ENCODE measurements around the gene ATF7.
A peak's percentile ranks its signal among the peaks of the same experiment; 100 is the strongest.

Gene ATF7

GRCh38 chr12:53506881-53507602, 119.1 kb downstream of the ATF7 start, which contains the start of gene NPFF:
TSS of gene NPFF (minus strand) at chr12:53507484. CDS start at chr12:53507474, 10 bp downstream.
- no peaks in the 10 kb centered on the region for H3K9me3 ChIP-seq (ENCODE audit: control insufficient read depth in 5 of 5, low read length in 5 of 5)
- H3K4me3 ChIP-seq (ENCODE audit: low read depth in 1 of 5, low read length in 5 of 5): no peak within 1 kb of the TSS
- peaks cover 4 to 35% (median 31%) of the 10 kb centered on the region in 5 donors for H3K4me1 ChIP-seq (ENCODE audit: control insufficient read depth in 5 of 5, insufficient read depth in 5 of 5, low read length in 5 of 5)
- H3K27me3 ChIP-seq (ENCODE audit: control insufficient read depth in 5 of 5, insufficient read depth in 4 of 5, low read length in 5 of 5): no peaks in the 10 kb centered on the region
- H3K9ac ChIP-seq (ENCODE audit: low read length in 5 of 5): no peak within 1 kb of the TSS
- H3K27ac ChIP-seq (ENCODE audit: low read depth, low read length): peak within 1 kb of the TSS; percentile 29
- H3K36me3 ChIP-seq (ENCODE audit: control insufficient read depth in 5 of 5, insufficient read depth in 5 of 5, low read length in 5 of 5): peaks cover 2 to 65% (median 55%) of the 10 kb centered on the region in 5 donors

GRCh38 chr12:53506450-53506785, 119.8 kb downstream of the ATF7 start:
- H3K9me3 ChIP-seq (ENCODE audit: control insufficient read depth in 5 of 5, low read length in 5 of 5): no peaks in the 10 kb centered on the region
- no peaks in the 10 kb centered on the region for H3K27me3 ChIP-seq (ENCODE audit: control insufficient read depth in 5 of 5, insufficient read depth in 4 of 5, low read length in 5 of 5)
- H3K4me3 ChIP-seq (ENCODE audit: low read depth in 1 of 5, low read length in 5 of 5): no peak overlapping the region
- H3K36me3 ChIP-seq (ENCODE audit: control insufficient read depth in 5 of 5, insufficient read depth in 5 of 5, low read length in 5 of 5): peaks cover 0 to 58% (median 49%) of the 10 kb centered on the region in 5 donors
- peaks cover 8 to 41% (median 38%) of the 10 kb centered on the region in 5 donors for H3K4me1 ChIP-seq (ENCODE audit: control insufficient read depth in 5 of 5, insufficient read depth in 5 of 5, low read length in 5 of 5)
- no peak overlapping the region for H3K9ac ChIP-seq (ENCODE audit: low read length in 5 of 5)
- H3K27ac ChIP-seq (ENCODE audit: low read depth, low read length): peak overlapping the region; percentile 29

- Histone ChIP-seq H3K9me3 (ENCODE audit: control insufficient read depth in 5 of 5, low read length in 5 of 5) (no peaks in the 10 kb centered on the region), H3K27me3 (ENCODE audit: control insufficient read depth in 5 of 5, insufficient read depth in 4 of 5, low read length in 5 of 5) (no peaks in the 10 kb centered on the region), H3K4me1 (ENCODE audit: control insufficient read depth in 5 of 5, insufficient read depth in 5 of 5, low read length in 5 of 5) (peaks cover 8 to 44% (median 39%) of the 10 kb centered on the region in 5 donors), H3K9ac (ENCODE audit: low read length in 5 of 5) (peak overlapping the region in 2 of 5 donors; percentile 56 to 71), H3K4me3 (ENCODE audit: low read depth in 1 of 5, low read length in 5 of 5) (no peak overlapping the region), H3K27ac (ENCODE audit: low read depth, low read length) (peak overlapping the region; percentile 29), H3K36me3 (ENCODE audit: control insufficient read depth in 5 of 5, insufficient read depth in 5 of 5, low read length in 5 of 5) (peaks cover 0 to 53% (median 44%) of the 10 kb centered on the region in 5 donors)
These were observed 120.4 kb downstream of the ATF7 start for GRCh38 chr12:53505555-53506449.

- Histone ChIP-seq H3K36me3 (ENCODE audit: control insufficient read depth in 5 of 5, insufficient read depth in 5 of 5, low read length in 5 of 5) (peaks cover 0 to 46% (median 38%) of the 10 kb centered on the region in 5 donors), H3K4me1 (ENCODE audit: control insufficient read depth in 5 of 5, insufficient read depth in 5 of 5, low read length in 5 of 5) (peaks cover 9 to 47% (median 44%) of the 10 kb centered on the region in 5 donors), H3K27ac (ENCODE audit: low read depth, low read length) (peak overlapping the region; percentile 29), H3K4me3 (ENCODE audit: low read depth in 1 of 5, low read length in 5 of 5) (no peak overlapping the region), H3K27me3 (ENCODE audit: control insufficient read depth in 5 of 5, insufficient read depth in 4 of 5, low read length in 5 of 5) (no peaks in the 10 kb centered on the region), H3K9ac (ENCODE audit: low read length in 5 of 5) (peak overlapping the region in 2 of 5 donors; percentile 56 to 71), H3K9me3 (ENCODE audit: control insufficient read depth in 5 of 5, low read length in 5 of 5) (no peaks in the 10 kb centered on the region)
These were observed 121.1 kb downstream of the ATF7 start for GRCh38 chr12:53505086-53505485.

GRCh38 chr12:53504004-53504920, 121.9 kb downstream of the ATF7 start:
- peaks cover 0 to 46% (median 38%) of the 10 kb centered on the region in 5 donors for H3K36me3 ChIP-seq (ENCODE audit: control insufficient read depth in 5 of 5, insufficient read depth in 5 of 5, low read length in 5 of 5)
- no peak overlapping the region for H3K27ac ChIP-seq (ENCODE audit: low read depth, low read length)
- H3K4me3 ChIP-seq (ENCODE audit: low read depth in 1 of 5, low read length in 5 of 5): no peak overlapping the region
- peaks cover 13 to 54% (median 49%) of the 10 kb centered on the region in 5 donors for H3K4me1 ChIP-seq (ENCODE audit: control insufficient read depth in 5 of 5, insufficient read depth in 5 of 5, low read length in 5 of 5)
- H3K9me3 ChIP-seq (ENCODE audit: control insufficient read depth in 5 of 5, low read length in 5 of 5): no peaks in the 10 kb centered on the region
- H3K27me3 ChIP-seq (ENCODE audit: control insufficient read depth in 5 of 5, insufficient read depth in 4 of 5, low read length in 5 of 5): no peaks in the 10 kb centered on the region
- H3K9ac ChIP-seq (ENCODE audit: low read length in 5 of 5): peak overlapping the region in 2 of 5 donors; percentile 7 to 22

- peak overlapping the region in 1 of 5 donors; percentile 2 for H3K4me3 ChIP-seq (ENCODE audit: low read depth in 1 of 5, low read length in 5 of 5)
- H3K9me3 ChIP-seq (ENCODE audit: control insufficient read depth in 5 of 5, low read length in 5 of 5): no peaks in the 10 kb centered on the region
- H3K36me3 ChIP-seq (ENCODE audit: control insufficient read depth in 5 of 5, insufficient read depth in 5 of 5, low read length in 5 of 5): peaks cover 0 to 46% (median 38%) of the 10 kb centered on the region in 5 donors
- H3K4me1 ChIP-seq (ENCODE audit: control insufficient read depth in 5 of 5, insufficient read depth in 5 of 5, low read length in 5 of 5): peaks cover 13 to 56% (median 52%) of the 10 kb centered on the region in 5 donors
- peak overlapping the region in 3 of 5 donors; percentile 20 to 43 (median 40) for H3K9ac ChIP-seq (ENCODE audit: low read length in 5 of 5)
- peak overlapping the region; percentile 98 for H3K27ac ChIP-seq (ENCODE audit: low read depth, low read length)
- no peaks in the 10 kb centered on the region for H3K27me3 ChIP-seq (ENCODE audit: control insufficient read depth in 5 of 5, insufficient read depth in 4 of 5, low read length in 5 of 5)
These were observed 123.0 kb downstream of the ATF7 start for GRCh38 chr12:53502983-53503728.

GRCh38 chr12:53502331-53502730, 123.9 kb downstream of the ATF7 start:
- Histone ChIP-seq H3K4me1 (ENCODE audit: control insufficient read depth in 5 of 5, insufficient read depth in 5 of 5, low read length in 5 of 5) (peaks cover 13 to 56% (median 52%) of the 10 kb centered on the region in 5 donors), H3K9me3 (ENCODE audit: control insufficient read depth in 5 of 5, low read length in 5 of 5) (no peaks in the 10 kb centered on the region), H3K4me3 (ENCODE audit: low read depth in 1 of 5, low read length in 5 of 5) (peak overlapping the region; percentile 2 to 88 (median 81)), H3K36me3 (ENCODE audit: control insufficient read depth in 5 of 5, insufficient read depth in 5 of 5, low read length in 5 of 5) (peaks cover 0 to 41% (median 34%) of the 10 kb centered on the region in 5 donors), H3K27me3 (ENCODE audit: control insufficient read depth in 5 of 5, insufficient read depth in 4 of 5, low read length in 5 of 5) (no peaks in the 10 kb centered on the region), H3K27ac (ENCODE audit: low read depth, low read length) (peak overlapping the region; percentile 98), H3K9ac (ENCODE audit: low read length in 5 of 5) (peak overlapping the region; percentile 20 to 92 (median 46))

- Histone ChIP-seq H3K27ac (ENCODE audit: low read depth, low read length) (peak overlapping the region; percentile 98), H3K4me3 (ENCODE audit: low read depth in 1 of 5, low read length in 5 of 5) (peak overlapping the region; percentile 64 to 94 (median 84)), H3K36me3 (ENCODE audit: control insufficient read depth in 5 of 5, insufficient read depth in 5 of 5, low read length in 5 of 5) (peaks cover 0 to 35% (median 28%) of the 10 kb centered on the region in 5 donors), H3K9ac (ENCODE audit: low read length in 5 of 5) (peak overlapping the region in 4 of 5 donors; percentile 84 to 94 (median 92)), H3K9me3 (ENCODE audit: control insufficient read depth in 5 of 5, low read length in 5 of 5) (no peaks in the 10 kb centered on the region), H3K27me3 (ENCODE audit: control insufficient read depth in 5 of 5, insufficient read depth in 4 of 5, low read length in 5 of 5) (no peaks in the 10 kb centered on the region), H3K4me1 (ENCODE audit: control insufficient read depth in 5 of 5, insufficient read depth in 5 of 5, low read length in 5 of 5) (peaks cover 13 to 57% (median 52%) of the 10 kb centered on the region in 5 donors)
These were observed 124.5 kb downstream of the ATF7 start for GRCh38 chr12:53501615-53502181.
